SK-N-SH (cell line): ENCODE data around the gene TXNDC11. TPM values are rescaled to one million over a fixed set of nuclear protein-coding genes. Genes with fewer than 3 reads are reported as not detected.

Source experiments
- CTCF ChIA-PET: fragments of 300-600, 350-600 bp; formaldehyde crosslinking; extraction: SDS; loops from one replicate; lab custom pipeline; 2021; lab: Yijun Ruan, JAX
- POLR2A ChIA-PET: fragments of 350-600 bp; sonication (Branson Sonifier 250); formaldehyde crosslinking; extraction: SDS; loops from one replicate; lab custom pipeline; 2020; ENCODE audit warnings: antibody characterized with exemption, inconsistent platforms; lab: Yijun Ruan, JAX
- DNase-seq: peaks from one replicate; pipeline ENCODE4 v3.0.0; 2012
- H2AFZ ChIP-seq: fragments of 200-600 bp; sonication (generic); 2 replicates; pipeline ENCODE4 v1.8.1; 2016; ENCODE audit warnings: antibody characterized with exemption, mild to moderate bottlenecking, low read depth
- H3F3A ChIP-seq: fragments of 200-600 bp; sonication (generic); replicated peaks from 2 replicates; pipeline ENCODE3; 2016; ENCODE audit warnings: antibody characterized with exemption, mild to moderate bottlenecking; ENCODE audit not compliant: insufficient read depth
- H3K27ac ChIP-seq, 2 experiments: fragments of 200-500 bp in 1 of 2; fragments of 200-600 bp in 1 of 2; sonication (Bioruptor generic) in 1 of 2; sonication (generic), shearing (Covaris generic) in 1 of 2; 2 replicates each; pipeline versions ENCODE4 v1.5.1 to v1.6.1; 2014 to 2016; ENCODE audit warnings: low read depth in 2 of 2, inconsistent platforms in 1 of 2, low read length in 1 of 2, mild to moderate bottlenecking in 1 of 2, mixed read lengths in 1 of 2
- H3K27me3 ChIP-seq: fragments of 200-600 bp; sonication (generic), shearing (Covaris generic); 2 replicates; pipeline ENCODE4 v1.6.1; 2016; ENCODE audit warnings: mixed run types; ENCODE audit not compliant: insufficient read depth
- H3K36me3 ChIP-seq, 2 experiments: fragments of 200-500 bp in 1 of 2; fragments of 200-600 bp in 1 of 2; sonication (Bioruptor generic) in 1 of 2; sonication (generic) in 1 of 2; replicated peaks in 1 of 2; 2 replicates each; pipeline versions ENCODE3 to v1.5.1; 2014 to 2016; ENCODE audit warnings: low read length in 1 of 2, mild to moderate bottlenecking in 1 of 2; ENCODE audit not compliant: insufficient read depth in 2 of 2, control insufficient read depth in 1 of 2
- H3K4me1 ChIP-seq, 2 experiments: fragments of 200-500 bp in 1 of 2; fragments of 200-600 bp in 1 of 2; sonication (Bioruptor generic) in 1 of 2; sonication (generic), shearing (Covaris generic) in 1 of 2; 2 replicates each; pipeline versions ENCODE4 v1.5.1 to v1.6.1; 2014 to 2016; ENCODE audit warnings: low read depth in 1 of 2, low read length in 1 of 2, mixed run types in 1 of 2; ENCODE audit not compliant: insufficient read depth in 2 of 2, control insufficient read depth in 1 of 2
- H3K4me2 ChIP-seq: fragments of 200-600 bp; sonication (generic), shearing (Covaris generic); 2 replicates; pipeline ENCODE4 v1.6.1; 2017; ENCODE audit warnings: mixed run types
- H3K4me3 ChIP-seq, 2 experiments: fragments of 200-500 bp in 1 of 2; fragments of 200-600 bp in 1 of 2; sonication (Bioruptor generic) in 1 of 2; sonication (generic), shearing (Covaris generic) in 1 of 2; 2 replicates each; pipeline versions ENCODE4 v1.5.1 to v1.8.1; 2014 to 2016; ENCODE audit warnings: low read depth in 2 of 2, inconsistent platforms in 1 of 2, low read length in 1 of 2, mild to moderate bottlenecking in 1 of 2, mixed read lengths in 1 of 2, moderate library complexity in 1 of 2
- H3K79me2 ChIP-seq: fragments of 200-600 bp; sonication (generic); 2 replicates; pipeline ENCODE4 v1.8.1; 2017; ENCODE audit warnings: mild to moderate bottlenecking; ENCODE audit not compliant: insufficient read depth
- H3K9ac ChIP-seq: fragments of 200-600 bp; sonication (generic); 2 replicates; pipeline ENCODE4 v1.6.1; 2017; ENCODE audit warnings: mixed run types
- H3K9me2 ChIP-seq: fragments of 200-600 bp; sonication (generic); 2 replicates; pipeline ENCODE4 v1.6.1; 2017; ENCODE audit warnings: mixed run types
- H3K9me3 ChIP-seq: fragments of 200-600 bp; sonication (generic); 2 replicates; pipeline ENCODE4 v1.6.1; 2017; ENCODE audit warnings: mixed run types, mild to moderate bottlenecking, moderate library complexity
- H4K20me1 ChIP-seq: fragments of 200-600 bp; sonication (generic); 2 replicates; pipeline ENCODE4 v1.6.1; 2017; ENCODE audit warnings: mild to moderate bottlenecking, mixed run types; ENCODE audit not compliant: insufficient read depth
- ELF1 ChIP-seq: IDR thresholded peaks from 2 replicates; pipeline ENCODE4 v1.4.0; 2012
- EP300 ChIP-seq, 2 experiments: IDR thresholded peaks; 2 replicates each; pipeline versions ENCODE4 v1.4.0 to v1.6.1; 2012; ENCODE audit warnings: borderline replicate concordance in 1 of 2, low read depth in 1 of 2, low read length in 1 of 2
- EZH2phosphoT487 ChIP-seq: fragments of 200-600 bp; sonication (generic); IDR thresholded peaks from 2 replicates; pipeline ENCODE4 v1.6.1; 2017; ENCODE audit warnings: low read depth, mixed run types, mild to moderate bottlenecking, antibody characterized with exemption, moderate library complexity, borderline replicate concordance
- FOXJ3 ChIP-seq: sonication (generic); formaldehyde crosslinking; IDR thresholded peaks from 2 replicates; pipeline ENCODE4 v1.5.1; 2020; ENCODE audit warnings: mild to moderate bottlenecking, missing genetic modification reagents
- FOXM1 ChIP-seq: IDR thresholded peaks from 2 replicates; pipeline ENCODE4 v1.4.0; 2012; ENCODE audit warnings: low read depth, mild to moderate bottlenecking
- MEF2A ChIP-seq: IDR thresholded peaks from 2 replicates; pipeline ENCODE4 v1.4.0; 2012; ENCODE audit warnings: low read depth, borderline replicate concordance
- MXI1 ChIP-seq: IDR thresholded peaks from 2 replicates; pipeline ENCODE4 v1.6.1; 2012; ENCODE audit warnings: mild to moderate bottlenecking, low read depth, low read length, improper control_type of control experiment
- NFIC ChIP-seq: IDR thresholded peaks from 2 replicates; pipeline ENCODE4 v1.4.0; 2012; ENCODE audit warnings: borderline replicate concordance
- NRF1 ChIP-seq: IDR thresholded peaks from 2 replicates; pipeline ENCODE4 v1.6.1; 2012; ENCODE audit warnings: low read depth, mild to moderate bottlenecking, low read length
- POLR2AphosphoS5 ChIP-seq: IDR thresholded peaks from 2 replicates; pipeline ENCODE4 v1.6.1; 2012; ENCODE audit warnings: low read depth, low read length
- RCOR1 ChIP-seq: fragments of 150-350 bp; IDR thresholded peaks from 2 replicates; pipeline ENCODE4 v1.6.1; 2017; ENCODE audit warnings: antibody characterized with exemption, low read length
- REST ChIP-seq: IDR thresholded peaks from 2 replicates; pipeline ENCODE4 v1.6.1; 2012; ENCODE audit warnings: mild to moderate bottlenecking, low read depth, low read length, moderate library complexity
- SIN3A ChIP-seq: IDR thresholded peaks from 2 replicates; pipeline ENCODE4 v1.6.1; 2012; ENCODE audit warnings: low read depth, mild to moderate bottlenecking, low read length, moderate library complexity, borderline replicate concordance
- TAF1 ChIP-seq: IDR thresholded peaks from 2 replicates; pipeline ENCODE4 v1.6.1; 2012; ENCODE audit warnings: low read depth, mild to moderate bottlenecking, low read length, moderate library complexity, borderline replicate concordance
- TCF12 ChIP-seq: IDR thresholded peaks from 2 replicates; pipeline ENCODE4 v1.4.0; 2012
- USF2 ChIP-seq: fragments of 150-350 bp; IDR thresholded peaks from 2 replicates; pipeline ENCODE4 v1.6.1; 2017; ENCODE audit warnings: antibody characterized with exemption, low read length, low read depth, borderline replicate concordance
- YY1 ChIP-seq: IDR thresholded peaks from 2 replicates; pipeline ENCODE4 v1.4.0; 2012; ENCODE audit warnings: low read depth, mild to moderate bottlenecking
- WGBS: methylation state at CpG from one replicate; pipeline ENCODE4 v1.1.6; 2017; ENCODE audit warnings: low lambda C conversion rate; 5-methylcytosine and 5-hydroxymethylcytosine counted together
- polyA plus RNA-seq, 3 experiments: library from polyadenylated mRNA; depleted of rRNA; stranded (reverse); fragments of >200 nt; gene quantifications; 2 replicates each; pipeline ENCODE4 v1.2.3, GENCODE V29; 2012

TXNDC11 gene
- polyA plus RNA-seq, 1 of the 3 experiments (the other 2 are of a cell fraction), result 37.0 TPM

- no peak for TF ChIP-seq REST
Observed at GRCh38 chr16:11685844-11686618, 56.6 kb downstream of the TXNDC11 start (continued).

- POLR2A ChIA-PET, result no interaction called here
- H3K9ac ChIP-seq, result no peak overlapping the region
Observed at GRCh38 chr16:11684231-11685025, 58.2 kb downstream of the TXNDC11 start.

GRCh38 chr16:11683145-11683544 lies 59.5 kb downstream of the TXNDC11 start:
- no peaks in the 10 kb centered on the region for H3K9me3 ChIP-seq
- no peak for TF ChIP-seq SIN3A
- no peak for TF ChIP-seq YY1
- no peak for TF ChIP-seq EP300 (IDR thresholded peaks at IDR 0.05; ENCODE audit: borderline replicate concordance in 1 of 2, low read depth in 1 of 2, low read length in 1 of 2)
- TF ChIP-seq POLR2AphosphoS5, result no peak
- no peak for TF ChIP-seq USF2
- TF ChIP-seq NFIC, result no peak
- no peak for TF ChIP-seq TAF1
- no peak for TF ChIP-seq RCOR1
- no peak for TF ChIP-seq FOXM1
- no peak for TF ChIP-seq MEF2A
- TF ChIP-seq TCF12, result no peak
- no peak for TF ChIP-seq MXI1
- no peak for TF ChIP-seq FOXJ3
- TF ChIP-seq EZH2phosphoT487, result no peak
- TF ChIP-seq, all 33 proteins: peak for 0
- DNase-seq, result no peak
- Histone ChIP-seq H3K4me1 (peaks cover 5 to 6% of the 10 kb centered on the region in 2 experiments; a peak in 2 of 4 replicates), H3K27me3 (no peaks in the 10 kb centered on the region), H4K20me1 (peaks cover 39% of the 10 kb centered on the region), H3K4me2 (0 out of 2 replicates have a peak overlapping the region, but pooled peaks have one; percentile 13), H3F3A (peaks cover 22% of the 10 kb centered on the region), H3K79me2 (peaks cover 32% of the 10 kb centered on the region), H2AFZ (no peak overlapping the region), H3K36me3 (peaks cover 47 to 70% of the 10 kb centered on the region in 2 experiments), H3K9ac (no peak overlapping the region; the same call in 1 of the 2 replicates), H3K27ac (peak overlapping the region in 1 of 2 experiments; percentile 63; a peak in 2 of 4 replicates), H3K9me2 (no peaks in the 10 kb centered on the region), H3K4me3 (no peak overlapping the region)
- CTCF ChIA-PET, result interaction anchor here (0.6 kb wide), 1 partner anchor 255 kb away, joined by 3 read pairs; no protein-coding TSS in a partner anchor
- WGBS, result 95% methylated on average over 11 of the region's 11 CpGs
- POLR2A ChIA-PET, result no interaction called here

More at GRCh38 chr16:11684231-11685025, 58.2 kb downstream of the TXNDC11 start:
- peaks cover 22% of the 10 kb centered on the region for H3F3A ChIP-seq
- H3K4me3 ChIP-seq, result no peak overlapping the region
- H3K9me3 ChIP-seq, result no peaks in the 10 kb centered on the region
- H3K27me3 ChIP-seq, result no peaks in the 10 kb centered on the region
- no peak overlapping the region for H2AFZ ChIP-seq
- 95% methylated on average over 12 of the region's 12 CpGs for WGBS
- TF ChIP-seq NRF1 (no peak), ELF1 (no peak), YY1 (no peak), MEF2A (no peak)
- no peaks in the 10 kb centered on the region for H3K9me2 ChIP-seq
- peaks cover 6 to 11% of the 10 kb centered on the region in 2 experiments; a peak in 3 of 4 replicates for H3K4me1 ChIP-seq
- DNase-seq, result no peak
- H3K79me2 ChIP-seq, result peaks cover 37% of the 10 kb centered on the region
- peaks cover 50 to 66% of the 10 kb centered on the region in 2 experiments for H3K36me3 ChIP-seq
- peaks cover 37% of the 10 kb centered on the region for H4K20me1 ChIP-seq
- CTCF ChIA-PET, result interaction anchor here (0.7 to 1.1 kb wide), 2 partner anchors 30 to 113 kb away, joined by 3 read pairs; partner anchors contain the start of gene ZC3H7A
- no peak overlapping the region for H3K4me2 ChIP-seq
- no peak overlapping the region for H3K27ac ChIP-seq
